ENCODE results near the gene ALDH1L2.

- TF ChIP-seq GATA3 (IDR thresholded peaks at IDR 0.05; ENCODE audit: low read depth, low read length) (no peak), GATA2 (IDR thresholded peaks at IDR 0.05; ENCODE audit: low read depth, low read length) (no peak)
Observed at GRCh38 chr12:105106621-105107020, 22.4 kb upstream of the ALDH1L2 start.

All from SH-SY5Y (cell line).